Fibroblast of lung (primary cell): ENCODE results near the gene ZNF346. TPM values are rescaled to one million over a fixed set of nuclear protein-coding genes. Genes with fewer than 3 reads are reported as not detected.

Experiments
- DNase-seq, 2 donors: peaks; one replicate each; pipeline versions ENCODE4 v3.0.0 to v3.0.0-alpha.2; 2010; ENCODE audit warnings: low read depth in 2 of 2
- H2AFZ ChIP-seq: 2 replicates; pipeline ENCODE4 v1.5.1; 2012; ENCODE audit warnings: low read length, control low read depth, inconsistent platforms
- H3K27ac ChIP-seq: 2 replicates; pipeline ENCODE4 v1.5.1; 2011; ENCODE audit warnings: low read length, control low read depth; ENCODE audit not compliant: insufficient read depth
- H3K27me3 ChIP-seq: 2 replicates; pipeline ENCODE4 v1.5.1; 2011; ENCODE audit warnings: mild to moderate bottlenecking, low read length; ENCODE audit not compliant: control insufficient read depth, insufficient read depth
- H3K36me3 ChIP-seq: 2 replicates; pipeline ENCODE4 v1.5.1; 2011; ENCODE audit warnings: low read length; ENCODE audit not compliant: control insufficient read depth, insufficient read depth
- H3K4me1 ChIP-seq: 2 replicates; pipeline ENCODE4 v1.5.1; 2011; ENCODE audit warnings: low read length; ENCODE audit not compliant: control insufficient read depth, insufficient read depth; ENCODE audit errors: extremely low read depth
- H3K4me2 ChIP-seq: 2 replicates; pipeline ENCODE4 v1.5.1; 2011; ENCODE audit warnings: low read length, control low read depth; ENCODE audit not compliant: insufficient read depth; ENCODE audit errors: extremely low read depth
- H3K4me3 ChIP-seq, 4 experiments: fragments of 200-600 bp in 1 of 4; sonication (generic) in 1 of 4; replicated peaks in 1 of 4; 2 replicates each; pipeline ENCODE4 v1.5.1; 2011 to 2016; ENCODE audit warnings: low read length in 4 of 4, low read depth in 3 of 4, mild to moderate bottlenecking in 3 of 4, control low read depth in 2 of 4, inconsistent platforms in 1 of 4, mixed read lengths in 1 of 4; ENCODE audit not compliant: insufficient read depth in 1 of 4; ENCODE audit errors: control extremely low read depth in 1 of 4
- H3K79me2 ChIP-seq: 2 replicates; pipeline ENCODE4 v1.5.1; 2012; ENCODE audit warnings: mild to moderate bottlenecking, low read length, inconsistent platforms; ENCODE audit not compliant: control insufficient read depth, insufficient read depth
- H3K9ac ChIP-seq: 2 replicates; pipeline ENCODE4 v1.5.1; 2011; ENCODE audit warnings: mild to moderate bottlenecking, low read length, control low read depth; ENCODE audit not compliant: insufficient read depth
- H3K9me3 ChIP-seq: 2 replicates; pipeline ENCODE4 v1.5.1; 2012; ENCODE audit warnings: low read depth, low read length; ENCODE audit not compliant: control insufficient read depth, insufficient read depth
- H4K20me1 ChIP-seq: 2 replicates; pipeline ENCODE4 v1.5.1; 2011; ENCODE audit warnings: low read length; ENCODE audit not compliant: control insufficient read depth, insufficient read depth; ENCODE audit errors: extremely low read depth
- CTCF ChIP-seq, 2 donors: IDR thresholded peaks in 1 of 2; conservative IDR thresholded peaks in 1 of 2; 1 replicate in 1 of 2; 2 replicates in 1 of 2; pipeline ENCODE4 v1.5.1; 2011 to 2012; ENCODE audit warnings: low read length in 2 of 2, control low read depth in 1 of 2, inconsistent platforms in 1 of 2, low read depth in 1 of 2, mild to moderate bottlenecking in 1 of 2
- EZH2 ChIP-seq: IDR thresholded peaks from 2 replicates; pipeline ENCODE4 v1.5.1; 2012; ENCODE audit warnings: low read length, control low read depth, mild to moderate bottlenecking; ENCODE audit errors: missing control alignments
- polyA plus RNA-seq, 2 donors: library from polyadenylated mRNA; depleted of rRNA in 1 of 2; stranded (reverse) in 1 of 2; unstranded in 1 of 2; fragments of >200 nt; gene quantifications; 2 replicates each; pipeline ENCODE4 v1.2.1, GENCODE V29; 2011 to 2012; ENCODE audit warnings: missing spikeins in 1 of 2
- total RNA-seq: library from RNA; depleted of rRNA; stranded (reverse); fragments of >200 nt; gene quantifications from 2 replicates; pipeline ENCODE4 v1.2.1, GENCODE V29; 2014

The ZNF346 gene
- total and polyA plus RNA-seq, 2 donors (not counting 1 experiment from before 2014, with no cell fraction given), result 14.0 to 14.9 TPM

GRCh38 chr5:177103523-177104253, 81.2 kb downstream of the ZNF346 start:
- Histone ChIP-seq H4K20me1 (no peaks in the 10 kb centered on the region), H3K27ac (no peak overlapping the region), H2AFZ (no peak overlapping the region), H3K4me2 (no peak overlapping the region), H3K4me3 (no peak overlapping the region), H3K79me2 (no peaks in the 10 kb centered on the region), H3K4me1 (peaks cover 4% of the 10 kb centered on the region), H3K27me3 (peaks cover 6% of the 10 kb centered on the region), H3K9ac (no peak overlapping the region), H3K36me3 (no peaks in the 10 kb centered on the region), H3K9me3 (no peaks in the 10 kb centered on the region)
- no peak for DNase-seq
- no peak for TF ChIP-seq CTCF (conservative IDR thresholded peaks at IDR 0.05 in 1 of 2, IDR thresholded peaks at IDR 0.05 in 1 of 2; ENCODE audit: low read depth in 1 of 2, low read length in 2 of 2)
- TF ChIP-seq EZH2, result no peak

- Histone ChIP-seq H3K4me2 (no peak overlapping the region), H3K79me2 (no peaks in the 10 kb centered on the region), H3K27me3 (peaks cover 6% of the 10 kb centered on the region), H3K9me3 (no peaks in the 10 kb centered on the region), H3K27ac (no peak overlapping the region), H3K4me1 (no peaks in the 10 kb centered on the region), H3K9ac (no peak overlapping the region), H3K4me3 (no peak overlapping the region), H2AFZ (no peak overlapping the region), H4K20me1 (no peaks in the 10 kb centered on the region), H3K36me3 (no peaks in the 10 kb centered on the region)
- TF ChIP-seq CTCF (conservative IDR thresholded peaks at IDR 0.05 in 1 of 2, IDR thresholded peaks at IDR 0.05 in 1 of 2; ENCODE audit: low read depth in 1 of 2, low read length in 2 of 2) (no peak), EZH2 (no peak)
- no peak for DNase-seq
Measured at GRCh38 chr5:177105691-177106476, 83.4 kb downstream of the ZNF346 start.

- TF ChIP-seq EZH2 (no peak), CTCF (conservative IDR thresholded peaks at IDR 0.05 in 1 of 2, IDR thresholded peaks at IDR 0.05 in 1 of 2; ENCODE audit: low read depth in 1 of 2, low read length in 2 of 2) (no peak)
- H3K36me3 ChIP-seq, result no peaks in the 10 kb centered on the region
- no peaks in the 10 kb centered on the region for H3K79me2 ChIP-seq
- no peak overlapping the region for H3K4me2 ChIP-seq
- peaks cover 6% of the 10 kb centered on the region for H3K27me3 ChIP-seq
- no peak for DNase-seq
- H3K4me1 ChIP-seq, result no peaks in the 10 kb centered on the region
- no peak overlapping the region for H3K27ac ChIP-seq
- no peak overlapping the region for H3K9ac ChIP-seq
- no peaks in the 10 kb centered on the region for H3K9me3 ChIP-seq
- H2AFZ ChIP-seq, result no peak overlapping the region
- no peaks in the 10 kb centered on the region for H4K20me1 ChIP-seq
- no peak overlapping the region for H3K4me3 ChIP-seq
Measured at GRCh38 chr5:177107159-177107558, 84.7 kb downstream of the ZNF346 start.
